ENCODE data around the gene DZIP1L. TPM values are rescaled to one million over a fixed set of nuclear protein-coding genes. Genes with fewer than 3 reads are reported as not detected.
A peak's percentile ranks its signal among the peaks of the same experiment; 100 is the strongest.

DZIP1L gene
- total RNA-seq, 1 experiment from 2014 or later = 10.4 TPM

DNA sequence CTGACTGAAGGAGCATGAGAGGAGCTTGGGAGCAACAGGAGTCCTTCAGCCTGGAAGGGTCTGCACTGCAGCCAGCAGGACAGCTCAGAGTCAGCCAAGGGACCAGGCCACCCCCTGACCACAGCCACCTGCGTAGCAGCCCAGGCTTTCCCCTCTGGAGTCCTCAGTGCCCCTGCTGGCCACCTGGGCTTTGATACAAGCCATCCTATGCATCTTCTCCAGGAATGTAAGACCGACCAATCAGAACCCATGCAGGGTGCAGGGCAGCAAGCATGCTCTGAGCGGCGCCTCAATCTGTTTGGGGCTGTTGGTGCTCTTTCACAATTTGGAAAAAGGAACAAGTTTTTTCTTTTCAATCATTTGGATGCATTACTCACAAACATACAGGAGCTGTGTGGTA, 52.0 kb downstream of the DZIP1L start:
- Histone ChIP-seq H2AFZ (ENCODE audit: low read length) (no peak overlapping the region), H3K79me1 (ENCODE audit: insufficient read depth, low read depth, low read length, poor library complexity, severe bottlenecking) (no peaks in the 10 kb centered on the region), H3K79me2 (ENCODE audit: insufficient read depth, low read length) (no peaks in the 10 kb centered on the region), H3K9ac (ENCODE audit: extremely low read depth, insufficient read length, low read length) (no peak overlapping the region), H3K27me3 (ENCODE audit: insufficient read depth, low read length) (no peaks in the 10 kb centered on the region), H2BK120ac (ENCODE audit: low read depth, low read length, poor library complexity, severe bottlenecking) (no peak overlapping the region), H3K14ac (ENCODE audit: insufficient read depth, low read length) (no peak overlapping the region), H4K8ac (replicated peaks; ENCODE audit: insufficient read length, low read depth, low read length) (no peak overlapping the region), H3K4ac (ENCODE audit: low read depth, low read length) (no peak overlapping the region), H3K23ac (ENCODE audit: insufficient read length, low read depth, low read length) (no peak overlapping the region), H2BK20ac (ENCODE audit: low read depth, low read length, poor library complexity, severe bottlenecking) (no peak overlapping the region), H3K23me2 (ENCODE audit: insufficient read length, low read depth, low read length, poor library complexity, severe bottlenecking) (no peaks in the 10 kb centered on the region), H2BK15ac (ENCODE audit: low read depth, low read length) (no peak overlapping the region), H3K4me2 (ENCODE audit: insufficient read depth, insufficient read length, low read length) (no peak overlapping the region), H3T11ph (ENCODE audit: low read length) (no peak overlapping the region), H2AK5ac (ENCODE audit: insufficient read length, low read length) (no peak overlapping the region), H4K20me1 (ENCODE audit: control insufficient read depth, insufficient read depth, insufficient read length) (no peaks in the 10 kb centered on the region), H3K9me3 (ENCODE audit: control insufficient read depth, low read depth, low read length) (no peaks in the 10 kb centered on the region), H3K4me1 (ENCODE audit: insufficient read depth, low read length) (no peaks in the 10 kb centered on the region), H4K91ac (ENCODE audit: insufficient read length, low read depth, low read length) (no peak overlapping the region), H2BK12ac (ENCODE audit: insufficient read length, low read depth, low read length) (no peak overlapping the region), H4K5ac (ENCODE audit: insufficient read length, low read depth, low read length) (no peak overlapping the region), H2BK5ac (ENCODE audit: insufficient read length, low read length) (no peak overlapping the region), H3K27ac (ENCODE audit: insufficient read length, low read depth, low read length) (no peak overlapping the region), H3K18ac (ENCODE audit: insufficient read length, low read depth, low read length) (no peak overlapping the region), H3K56ac (ENCODE audit: insufficient read length, low read depth, low read length) (no peak overlapping the region)
- Mint-ChIP-seq H3K36me3 (ENCODE audit: insufficient read depth in 1 of 3, low read depth in 3 of 3) (peaks cover 28 to 49% (median 47%) of the 10 kb centered on the region in 3 experiments), H3K27me3 (ENCODE audit: low read depth) (no peaks in the 10 kb centered on the region), H3K4me1 (peaks cover 6% of the 10 kb centered on the region in 2 experiments), H3K9me3 (no peaks in the 10 kb centered on the region), H3K27ac (no peak overlapping the region), H3K4me3 (no peak overlapping the region)
- TF ChIP-seq, protein P1, sequence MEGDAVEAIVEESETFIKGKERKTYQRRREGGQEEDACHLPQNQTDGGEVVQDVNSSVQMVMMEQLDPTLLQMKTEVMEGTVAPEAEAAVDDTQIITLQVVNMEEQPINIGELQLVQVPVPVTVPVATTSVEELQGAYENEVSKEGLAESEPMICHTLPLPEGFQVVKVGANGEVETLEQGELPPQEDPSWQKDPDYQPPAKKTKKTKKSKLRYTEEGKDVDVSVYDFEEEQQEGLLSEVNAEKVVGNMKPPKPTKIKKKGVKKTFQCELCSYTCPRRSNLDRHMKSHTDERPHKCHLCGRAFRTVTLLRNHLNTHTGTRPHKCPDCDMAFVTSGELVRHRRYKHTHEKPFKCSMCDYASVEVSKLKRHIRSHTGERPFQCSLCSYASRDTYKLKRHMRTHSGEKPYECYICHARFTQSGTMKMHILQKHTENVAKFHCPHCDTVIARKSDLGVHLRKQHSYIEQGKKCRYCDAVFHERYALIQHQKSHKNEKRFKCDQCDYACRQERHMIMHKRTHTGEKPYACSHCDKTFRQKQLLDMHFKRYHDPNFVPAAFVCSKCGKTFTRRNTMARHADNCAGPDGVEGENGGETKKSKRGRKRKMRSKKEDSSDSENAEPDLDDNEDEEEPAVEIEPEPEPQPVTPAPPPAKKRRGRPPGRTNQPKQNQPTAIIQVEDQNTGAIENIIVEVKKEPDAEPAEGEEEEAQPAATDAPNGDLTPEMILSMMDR (conservative IDR thresholded peaks at IDR 0.05) = no peak
- WGBS (ENCODE audit: extremely low coverage, insufficient read length, low lambda C conversion rate) = no CpG with 5 or more reads among the region's 4 CpGs
- peak; percentile 50 for DNase-seq
